PC-3 (cell line): ENCODE data around the gene CHKA. TPM values are rescaled to one million over a fixed set of nuclear protein-coding genes. Genes with fewer than 3 reads are reported as not detected.

Experiments
- ATAC-seq: fragments of 200-7000 bp; cut with Tn5 transposase; 2 replicates; pipeline ENCODE4 v1.9.1; 2020; ENCODE audit warnings: mild to moderate bottlenecking, moderate library complexity
- BruUV-seq: library from RNA; stranded (reverse); fragments of 400-500 nt; replicated peaks from 2 replicates; lab custom pipeline; 2021; lab: Mats Ljungman, UMichigan
- CTCF ChIA-PET: fragments of 300-600 bp; sonication (Branson Sonifier 250); formaldehyde crosslinking; loops from one replicate; lab custom pipeline; 2022; ENCODE audit warnings: antibody characterized with exemption; lab: Charles Lee
- POLR2A ChIA-PET: fragments of 300-600 bp; sonication (Branson Sonifier 250); formaldehyde crosslinking; loops from one replicate; lab custom pipeline; 2022; ENCODE audit warnings: antibody characterized with exemption; ENCODE audit not compliant: unreplicated experiment; lab: Charles Lee
- DNase-seq: peaks from one replicate; pipeline ENCODE4 v3.0.0-alpha.2; 2015
- H2AFZ ChIP-seq: fragments of 300-600 bp; sonication (generic); 2 replicates; pipeline ENCODE4 v1.6.0; 2016; ENCODE audit warnings: antibody characterized with exemption, low read length
- H3F3A ChIP-seq: fragments of 300-600 bp; sonication (generic); one replicate; pipeline ENCODE4 v1.6.0; 2017; ENCODE audit warnings: antibody characterized with exemption, low read length, control low read depth, mild to moderate bottlenecking; ENCODE audit not compliant: unreplicated experiment
- H3K27ac ChIP-seq: fragments of 300-600 bp; sonication (generic); 2 replicates; pipeline ENCODE4 v1.5.1; 2016; ENCODE audit warnings: mild to moderate bottlenecking, low read length
- H3K27me3 ChIP-seq: fragments of 300-600 bp; sonication (generic); 2 replicates; pipeline ENCODE4 v1.6.1; 2016; ENCODE audit warnings: low read length, mixed read lengths
- H3K36me3 ChIP-seq: fragments of 300-600 bp; sonication (generic); 2 replicates; pipeline ENCODE4 v1.6.1; 2016; ENCODE audit warnings: low read depth, mixed run types, low read length, mixed read lengths
- H3K4me1 ChIP-seq: fragments of 300-600 bp; sonication (generic); 2 replicates; pipeline ENCODE4 v1.5.1; 2016; ENCODE audit warnings: low read length; ENCODE audit not compliant: insufficient read depth
- H3K4me2 ChIP-seq: fragments of 300-600 bp; sonication (generic); 2 replicates; pipeline ENCODE4 v1.6.0; 2016; ENCODE audit warnings: low read length
- H3K4me3 ChIP-seq: fragments of 300-600 bp; sonication (generic); 2 replicates; pipeline ENCODE4 v1.5.1; 2016; ENCODE audit warnings: mild to moderate bottlenecking, low read length, mixed read lengths
- H3K79me2 ChIP-seq: fragments of 300-600 bp; sonication (generic); 2 replicates; pipeline ENCODE4 v1.6.1; 2017; ENCODE audit warnings: low read length, mixed read lengths
- H3K9ac ChIP-seq: fragments of 300-600 bp; sonication (generic); 2 replicates; pipeline ENCODE4 v1.6.0; 2016; ENCODE audit warnings: mild to moderate bottlenecking, low read length
- H3K9me2 ChIP-seq: fragments of 300-600 bp; sonication (generic); replicated peaks from 2 replicates; pipeline ENCODE4 v1.6.1; 2016; ENCODE audit warnings: mixed run types, low read length, mixed read lengths
- H3K9me3 ChIP-seq: fragments of 300-600 bp; sonication (generic); 2 replicates; pipeline ENCODE4 v1.6.1; 2016; ENCODE audit warnings: low read length, mixed read lengths
- H4K20me1 ChIP-seq: fragments of 300-600 bp; sonication (generic); 2 replicates; pipeline ENCODE4 v1.6.1; 2016; ENCODE audit warnings: low read length, mixed read lengths
- CTCF ChIP-seq: fragments of 300-600 bp; sonication (generic); conservative IDR thresholded peaks from 2 replicates; pipeline ENCODE4 v1.5.1; 2017; ENCODE audit warnings: antibody characterized with exemption, low read depth, mild to moderate bottlenecking, low read length
- EZH2 ChIP-seq: fragments of 300-600 bp; sonication (generic); IDR thresholded peaks from one replicate; pipeline ENCODE4 v1.6.1; 2017; ENCODE audit warnings: antibody characterized with exemption, mild to moderate bottlenecking, low read length; ENCODE audit not compliant: unreplicated experiment
- EZH2phosphoT487 ChIP-seq: fragments of 300-600 bp; sonication (generic); IDR thresholded peaks from 2 replicates; pipeline ENCODE4 v1.6.1; 2018; ENCODE audit warnings: mild to moderate bottlenecking, antibody characterized with exemption, low read length, borderline replicate concordance
- intact Hi-C: fragments of 100-400 bp; cut with micrococcal nuclease; formaldehyde crosslinking; loops from 2 replicates; pipeline ENCODE4 v1.9.0; 2023
- total RNA-seq: library from RNA; depleted of rRNA; stranded (reverse); fragments of >200 nt; gene quantifications from 2 replicates; pipeline ENCODE4 v1.2.3, GENCODE V29; 2014

Gene CHKA
- total RNA-seq, 1 experiment from 2014 or later, result 57.5 TPM

- Histone ChIP-seq H3K9me3 (no peaks in the 10 kb centered on the region), H4K20me1 (no peaks in the 10 kb centered on the region), H3K9me2 (no peaks in the 10 kb centered on the region), H3K27ac (no peak overlapping the region), H2AFZ (no peak overlapping the region), H3K36me3 (peaks cover 9% of the 10 kb centered on the region; the same call in 1 of the 2 replicates), H3K4me2 (no peak overlapping the region), H3K79me2 (peaks cover 4% of the 10 kb centered on the region; the same call in 1 of the 2 replicates), H3F3A (no peaks in the 10 kb centered on the region), H3K4me1 (peaks cover 21% of the 10 kb centered on the region), H3K9ac (no peak overlapping the region), H3K4me3 (no peak overlapping the region), H3K27me3 (no peaks in the 10 kb centered on the region)
- DNase-seq (no peak), ATAC-seq (no peak)
- CTCF ChIA-PET, result no interaction called here
- no peak for TF ChIP-seq EZH2
- no peak for TF ChIP-seq EZH2phosphoT487
- TF ChIP-seq CTCF, result no peak
- intact Hi-C loops, result no loop called here
- BruUV-seq, result no TSS peak
- POLR2A ChIA-PET, result no interaction called here
Observed at GRCh38 chr11:68022531-68022930, 98.7 kb downstream of the CHKA start.

GRCh38 chr11:68021167-68021787, 99.9 kb downstream of the CHKA start:
- Histone ChIP-seq H3K9me2 (no peaks in the 10 kb centered on the region), H3K4me1 (peaks cover 24% of the 10 kb centered on the region), H3K9ac (no peak overlapping the region), H3K9me3 (no peaks in the 10 kb centered on the region), H3K27me3 (no peaks in the 10 kb centered on the region), H3K27ac (peak overlapping the region; percentile 35), H2AFZ (no peak overlapping the region), H4K20me1 (no peaks in the 10 kb centered on the region), H3K36me3 (peaks cover 9% of the 10 kb centered on the region; the same call in 1 of the 2 replicates), H3K4me2 (no peak overlapping the region), H3F3A (no peaks in the 10 kb centered on the region), H3K4me3 (no peak overlapping the region), H3K79me2 (no peaks in the 10 kb centered on the region)
- ATAC-seq (peak; percentile 71), DNase-seq (peak; percentile 71)
- ChIA-PET POLR2A (no interaction called here), CTCF (interaction anchor here (0.9 kb wide), 1 partner anchor 11 kb away, joined by 5 read pairs; the partner anchor contains the start of gene ALDH3B1)
- no peak for TF ChIP-seq EZH2phosphoT487
- peak; percentile 70 for TF ChIP-seq CTCF
- intact Hi-C loops, result loop anchor here (1.0 kb wide), 1 partner anchor 12 kb away; no protein-coding TSS in a partner anchor
- BruUV-seq, result no TSS peak

GRCh38 chr11:68020575-68020974, 100.6 kb downstream of the CHKA start:
- no peak overlapping the region for H2AFZ ChIP-seq

More at GRCh38 chr11:68020575-68020974, 100.6 kb downstream of the CHKA start:
- H3K4me2 ChIP-seq, result 0 out of 2 replicates have a peak overlapping the region, but pooled peaks have one; percentile 6
- TF ChIP-seq EZH2phosphoT487, result no peak
- peak; percentile 54 for TF ChIP-seq CTCF
- TF ChIP-seq EZH2, result no peak
- H3K36me3 ChIP-seq, result peaks cover 9% of the 10 kb centered on the region; the same call in 1 of the 2 replicates
- H3K4me1 ChIP-seq, result peaks cover 24% of the 10 kb centered on the region
- H3K9ac ChIP-seq, result no peak overlapping the region
- H3K4me3 ChIP-seq, result no peak overlapping the region
- intact Hi-C loops, result no loop called here
- no peaks in the 10 kb centered on the region for H3K9me2 ChIP-seq
- H4K20me1 ChIP-seq, result no peaks in the 10 kb centered on the region
- H3K9me3 ChIP-seq, result no peaks in the 10 kb centered on the region
- POLR2A ChIA-PET, result no interaction called here
- no peaks in the 10 kb centered on the region for H3K79me2 ChIP-seq
- peak overlapping the region; percentile 35 for H3K27ac ChIP-seq
- no peaks in the 10 kb centered on the region for H3K27me3 ChIP-seq
- CTCF ChIA-PET, result interaction anchor here (0.9 kb wide), 1 partner anchor 10 kb away, joined by 5 read pairs; the partner anchor contains the start of gene ALDH3B1
- DNase-seq (peak; percentile 65), ATAC-seq (peak; percentile 78)
- BruUV-seq, result no TSS peak
- H3F3A ChIP-seq, result no peaks in the 10 kb centered on the region
